SK-N-MC (cell line): Measurements from ENCODE around the gene ARSI.

ENCODE experiments used
- EZH2 ChIP-seq: fragments of 200-600 bp; sonication (generic); IDR thresholded peaks from one replicate; pipeline ENCODE4 v1.6.1; 2017; ENCODE audit warnings: antibody characterized with exemption
- FOXP2 ChIP-seq: optimal IDR thresholded peaks from 2 replicates; pipeline ENCODE3; 2011; ENCODE audit warnings: mild to moderate bottlenecking, moderate library complexity; ENCODE audit not compliant: insufficient read depth; ENCODE audit errors: extremely low read length, control extremely low read depth
- POLR2AphosphoS5 ChIP-seq: IDR thresholded peaks from 2 replicates; pipeline ENCODE4 v1.6.1; 2012; ENCODE audit warnings: mild to moderate bottlenecking, low read depth, low read length, borderline replicate concordance

DNA sequence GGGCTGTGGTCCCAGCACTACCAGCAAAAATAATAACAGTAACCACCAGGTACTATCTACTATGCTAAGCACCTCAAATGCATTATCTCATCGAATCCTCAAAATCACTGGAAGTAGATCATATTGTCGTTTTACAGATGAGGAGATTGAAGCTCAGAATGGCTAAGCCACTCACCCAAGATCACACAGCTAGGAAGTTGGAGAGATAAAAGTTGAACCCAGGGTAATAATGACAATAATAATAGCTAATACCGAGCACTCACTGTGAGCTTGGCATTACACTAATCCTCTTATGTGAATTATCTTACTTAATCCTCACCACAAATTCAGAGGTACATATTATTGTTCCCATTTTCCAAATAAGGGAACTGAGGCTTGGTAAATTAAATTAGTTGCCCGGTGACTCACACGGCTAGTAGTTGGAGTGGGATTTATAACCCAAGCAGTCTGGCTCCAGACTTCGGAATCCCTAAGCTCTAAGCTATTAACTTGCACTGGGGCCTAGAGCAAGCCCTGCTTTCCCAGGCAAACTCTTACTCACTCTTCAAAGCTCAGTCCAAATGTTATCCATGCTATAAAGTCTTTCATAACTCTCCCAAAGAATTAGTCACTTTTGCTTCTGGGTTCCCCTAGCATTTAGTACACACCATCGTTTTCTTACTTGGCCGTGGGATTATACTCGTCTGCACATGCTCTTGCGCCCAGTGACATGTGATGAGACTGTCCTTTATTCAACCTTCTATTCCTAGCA lies 3.8 kb downstream of the ARSI start:
- TF ChIP-seq EZH2, result no peak
- TF ChIP-seq POLR2AphosphoS5, result no peak
- no peak for TF ChIP-seq FOXP2
